Activated CD4-positive, CD25-positive, alpha-beta regulatory T cell treated with anti-CD3 and anti-CD28 coated beads, Interleukin-2, amount 50 U/mL, for 16 hours (primary cell): ENCODE measurements around the gene HLCS.
"Not testable (repeated sequence)": the region's sequence is repeated elsewhere in the genome, so short reads cannot be mapped to it uniquely, and the experiment has no call there.

ENCODE experiments used
- DNase-seq: peaks from one replicate; pipeline ENCODE4 v3.0.0-alpha.2; 2020; ENCODE audit warnings: low read depth, low spot score

Gene HLCS

DNA sequence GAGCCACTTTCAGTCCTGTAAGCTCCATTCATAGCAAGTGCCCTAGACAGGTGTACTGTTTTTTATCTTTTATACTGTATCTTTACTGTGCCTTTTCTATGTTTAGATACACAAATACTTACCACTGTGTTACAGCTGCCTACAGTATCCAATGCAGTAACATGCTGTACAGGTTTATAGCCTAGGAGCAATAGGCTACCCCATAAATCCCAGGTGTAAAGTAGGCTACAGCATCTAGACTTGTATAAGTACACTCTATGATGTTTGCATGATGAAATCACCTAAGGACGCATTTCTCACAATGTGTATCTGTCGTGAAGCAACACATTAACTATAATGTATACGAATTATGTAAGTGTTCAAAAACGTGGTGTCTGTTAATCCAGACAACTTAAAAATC lies 10.7 kb downstream of the HLCS start:
- DNase-seq: no peak

GRCh38 chr21:36952331-36952730 lies 14.1 kb downstream of the HLCS start:
- not testable (repeated sequence) for DNase-seq

- DNase-seq: no peak
Observed at GRCh38 chr21:36949171-36950141, 17.0 kb downstream of the HLCS start.

DNA sequence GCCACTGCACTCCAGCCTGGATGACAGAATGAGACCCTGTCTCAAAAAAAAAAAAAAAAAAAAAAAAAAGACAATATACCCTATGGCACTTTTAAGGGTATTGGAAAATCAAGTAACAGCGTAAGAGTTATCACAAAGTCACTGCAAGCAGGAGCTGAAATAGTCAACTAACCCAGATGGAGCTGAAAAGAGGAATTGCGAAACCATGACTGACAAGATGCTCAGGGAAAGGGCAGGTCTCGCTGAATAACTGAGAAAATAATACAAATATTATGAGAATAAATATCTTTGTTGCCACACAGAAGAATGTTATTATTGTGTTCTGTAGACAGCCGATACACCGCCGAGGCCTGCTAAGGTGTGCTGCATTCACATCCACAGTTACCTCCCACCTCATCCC lies 17.8 kb downstream of the HLCS start:
- no peak for DNase-seq

DNA sequence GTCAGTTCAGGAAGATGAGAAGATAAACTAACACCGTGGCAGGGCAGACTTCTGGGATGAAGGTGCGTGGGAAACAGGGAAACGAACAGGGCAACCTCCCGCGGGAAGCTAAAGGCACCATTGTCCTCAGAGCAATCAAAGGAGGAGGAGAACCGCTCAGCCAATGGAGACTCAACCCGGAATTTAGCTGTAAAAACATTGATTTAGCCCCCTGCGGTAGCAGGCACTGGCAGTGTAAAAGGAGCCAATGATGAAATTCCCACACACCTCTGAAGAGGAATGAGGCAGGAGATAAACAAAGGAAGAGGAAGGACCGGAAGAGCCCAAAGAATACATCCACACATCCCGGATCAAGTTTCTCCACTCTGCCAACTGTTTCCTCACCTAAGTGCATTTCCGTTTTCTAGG lies 19.5 kb downstream of the HLCS start:
- no peak for DNase-seq

GRCh38 chr21:36945496-36946138 lies 20.9 kb downstream of the HLCS start:
- DNase-seq: no peak

DNA sequence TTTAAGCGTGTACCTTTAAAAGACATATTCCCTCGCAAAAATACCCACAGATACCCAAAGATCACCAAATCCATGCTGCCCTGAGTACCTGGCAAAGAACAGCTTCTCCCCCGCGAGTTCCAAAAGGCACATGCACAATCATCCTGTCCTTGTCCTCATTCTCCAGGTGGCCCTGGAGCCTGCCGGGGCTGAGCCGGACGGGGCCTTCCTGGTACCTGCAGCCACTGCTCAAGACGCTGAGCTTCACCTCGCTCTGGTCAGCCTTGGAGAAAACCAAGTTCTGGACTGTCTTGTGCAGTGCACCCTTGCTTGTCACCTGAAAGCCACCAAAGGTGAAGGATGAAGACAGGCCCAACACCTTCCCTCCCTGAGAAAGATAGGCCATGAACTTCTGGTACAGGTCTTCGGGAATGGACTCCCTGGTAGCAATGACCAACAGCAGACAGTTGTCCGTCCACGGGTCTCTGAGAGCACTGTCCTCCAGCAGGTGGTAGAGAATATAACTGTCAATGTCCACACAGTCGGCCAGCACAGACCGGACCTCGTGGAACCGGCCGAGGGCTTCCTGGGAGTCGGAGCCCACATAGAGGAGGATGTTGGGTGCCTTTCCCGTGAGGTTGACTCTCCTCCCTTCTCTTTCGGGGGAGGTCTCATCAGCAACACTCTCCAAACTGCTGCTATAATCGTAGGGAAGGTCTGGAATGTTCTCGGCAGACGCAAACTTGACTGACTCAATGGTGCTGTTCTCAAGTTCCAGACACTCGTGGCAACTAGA lies 29.9 kb downstream of the HLCS start:
- no peak for DNase-seq

DNA sequence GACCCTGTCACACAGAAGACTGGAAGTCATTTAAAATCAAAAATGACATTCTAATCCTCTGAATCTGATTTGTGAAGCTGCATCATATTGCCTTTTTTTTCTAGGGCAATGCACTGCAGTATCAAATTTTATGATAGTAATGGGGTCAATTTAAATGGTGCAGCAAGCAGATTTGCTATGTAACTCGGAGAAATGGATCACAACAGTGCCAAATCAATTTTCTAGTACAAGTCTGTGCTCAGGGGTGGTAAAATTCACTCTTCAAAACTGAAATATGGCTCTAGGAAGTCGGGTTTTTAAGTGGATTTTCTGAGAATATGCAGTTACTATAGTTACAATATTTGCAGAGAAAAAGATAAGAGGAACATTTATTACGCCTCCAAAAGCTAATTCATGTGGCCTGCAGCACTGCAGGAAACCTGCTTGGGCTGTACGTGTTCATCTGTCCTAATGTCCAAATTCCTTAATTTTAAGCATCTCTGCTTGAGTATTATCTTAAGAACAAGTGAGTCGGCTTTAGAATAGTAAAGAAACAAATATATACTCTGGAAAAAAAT lies 31.5 kb downstream of the HLCS start:
- no peak for DNase-seq

DNA sequence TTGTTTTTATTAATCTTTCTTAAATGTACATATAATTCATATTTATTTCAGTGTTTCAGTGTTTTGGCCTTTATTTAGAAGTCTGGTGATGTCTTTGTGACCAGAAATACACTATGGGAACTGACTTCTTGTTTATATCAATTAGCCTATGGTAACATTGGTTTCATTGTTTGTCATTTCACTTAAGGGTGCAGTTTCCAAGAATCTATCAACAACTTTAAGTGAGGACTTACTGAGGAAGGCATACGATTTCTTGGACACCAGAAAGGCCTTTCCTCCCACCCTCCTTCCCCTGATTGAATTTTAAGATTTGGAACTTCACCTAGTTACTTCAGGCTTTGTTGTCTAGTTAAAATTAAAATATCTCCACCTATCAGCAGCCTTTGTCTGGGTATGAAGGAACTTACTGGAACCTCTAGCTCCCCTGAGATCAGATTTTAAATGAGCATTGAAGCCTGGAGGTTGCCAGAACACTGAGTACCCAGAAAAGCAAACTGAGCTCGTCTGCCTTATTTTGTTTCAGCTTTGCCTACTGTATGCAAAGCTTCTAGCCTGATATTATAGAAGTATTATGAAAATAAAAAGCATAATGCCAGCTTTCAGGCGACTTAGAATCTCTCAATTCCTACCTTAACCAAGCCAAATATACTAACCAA lies 34.2 kb downstream of the HLCS start:
- no peak for DNase-seq

DNA sequence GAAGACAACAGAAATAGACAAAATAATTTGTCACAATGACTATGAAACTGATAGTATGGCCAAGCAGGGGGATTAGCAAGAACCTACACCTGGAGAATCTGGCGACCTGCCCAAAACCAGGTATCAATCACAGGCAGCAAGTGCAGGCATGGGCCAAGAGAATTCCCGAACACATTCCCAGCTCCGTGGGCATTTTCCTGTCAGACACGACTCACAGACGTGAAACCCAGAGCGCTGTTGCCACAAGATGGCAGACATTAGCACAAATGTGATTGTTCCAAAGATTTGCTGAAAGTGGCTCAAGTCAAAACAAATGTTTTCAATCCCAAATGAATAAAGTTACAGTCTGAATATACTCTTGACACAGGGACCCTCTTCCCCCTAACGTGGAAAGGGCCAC lies 36.8 kb downstream of the HLCS start:
- no peak for DNase-seq

DNA sequence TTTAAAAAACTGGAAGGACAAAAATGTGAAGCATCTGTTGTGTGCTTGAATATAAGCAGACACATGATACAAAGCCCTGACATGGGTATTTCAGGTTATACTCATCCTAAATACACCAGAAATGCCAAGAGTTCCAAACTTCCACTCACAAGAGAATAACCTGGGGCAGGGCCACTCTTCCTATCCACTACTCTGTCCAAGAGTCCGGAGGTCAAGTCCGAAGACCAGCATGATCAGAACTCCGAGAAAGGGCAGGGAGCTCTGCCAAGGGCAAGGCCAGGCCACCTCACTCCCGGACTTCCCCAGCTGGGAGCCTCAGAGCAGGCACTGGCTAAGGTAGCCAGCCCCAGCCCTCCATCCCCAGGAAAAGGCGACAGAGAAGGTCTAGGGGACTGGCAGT lies 37.5 kb downstream of the HLCS start:
- no peak for DNase-seq

- peak; percentile 36 for DNase-seq
Observed at GRCh38 chr21:36927719-36928117, 38.8 kb downstream of the HLCS start.

DNA sequence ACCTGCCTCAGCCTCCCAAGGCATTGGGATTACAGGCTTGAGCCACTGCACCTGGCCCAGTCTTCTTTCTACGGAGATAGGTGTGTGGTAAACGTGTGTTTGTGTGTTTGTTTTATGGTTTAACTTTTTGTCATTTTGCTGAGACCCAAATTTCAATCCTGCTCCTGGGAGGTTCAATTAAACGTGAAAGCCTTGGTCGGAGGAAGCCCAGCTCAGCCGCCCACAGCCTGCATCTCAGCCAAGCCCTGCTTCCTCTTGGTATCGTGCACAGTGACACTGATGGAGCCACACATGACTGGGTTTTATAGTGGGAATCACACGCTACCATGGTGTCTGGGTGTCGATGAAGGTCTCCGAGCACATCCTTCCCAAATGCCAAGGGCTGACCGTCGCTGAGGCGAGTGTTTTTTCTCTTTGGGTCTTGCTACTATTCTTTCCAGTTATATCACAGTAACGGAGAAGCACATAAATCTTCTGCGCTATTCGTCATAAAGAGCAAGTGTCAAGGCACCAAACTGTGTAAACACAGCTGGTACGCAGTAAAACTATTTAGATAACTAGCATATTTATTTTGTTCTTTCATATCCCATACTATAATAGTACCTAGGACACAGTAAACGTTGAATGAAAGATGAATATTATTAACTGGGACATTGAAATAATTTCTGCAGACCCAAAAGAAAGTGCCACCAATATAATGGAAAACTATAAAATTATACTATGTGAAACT lies 39.3 kb downstream of the HLCS start:
- no peak for DNase-seq

DNA sequence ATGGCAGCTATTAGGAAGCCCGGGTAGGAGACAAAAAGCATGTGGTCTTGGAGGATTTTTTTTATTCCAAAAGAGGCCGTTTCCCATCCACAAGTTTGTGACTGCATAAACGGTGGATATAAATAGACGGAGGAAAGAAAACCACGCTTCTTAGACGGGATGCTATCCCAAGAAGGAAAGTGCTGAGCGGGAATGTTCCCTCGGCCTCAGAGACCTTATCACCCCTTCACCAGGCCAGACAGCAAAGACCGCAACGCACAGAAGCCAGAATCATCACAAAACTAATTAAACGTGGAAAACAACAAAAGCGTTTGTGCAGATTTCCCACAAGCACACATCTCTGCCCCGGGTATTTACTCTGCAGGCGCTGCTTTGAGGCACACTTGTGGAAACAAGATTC lies 43.2 kb downstream of the HLCS start:
- DNase-seq: no peak

- no peak for DNase-seq
Observed at GRCh38 chr21:36922861-36923260, 43.6 kb downstream of the HLCS start.

- DNase-seq: no peak
Observed at GRCh38 chr21:36918291-36918690, 48.2 kb downstream of the HLCS start.

DNA sequence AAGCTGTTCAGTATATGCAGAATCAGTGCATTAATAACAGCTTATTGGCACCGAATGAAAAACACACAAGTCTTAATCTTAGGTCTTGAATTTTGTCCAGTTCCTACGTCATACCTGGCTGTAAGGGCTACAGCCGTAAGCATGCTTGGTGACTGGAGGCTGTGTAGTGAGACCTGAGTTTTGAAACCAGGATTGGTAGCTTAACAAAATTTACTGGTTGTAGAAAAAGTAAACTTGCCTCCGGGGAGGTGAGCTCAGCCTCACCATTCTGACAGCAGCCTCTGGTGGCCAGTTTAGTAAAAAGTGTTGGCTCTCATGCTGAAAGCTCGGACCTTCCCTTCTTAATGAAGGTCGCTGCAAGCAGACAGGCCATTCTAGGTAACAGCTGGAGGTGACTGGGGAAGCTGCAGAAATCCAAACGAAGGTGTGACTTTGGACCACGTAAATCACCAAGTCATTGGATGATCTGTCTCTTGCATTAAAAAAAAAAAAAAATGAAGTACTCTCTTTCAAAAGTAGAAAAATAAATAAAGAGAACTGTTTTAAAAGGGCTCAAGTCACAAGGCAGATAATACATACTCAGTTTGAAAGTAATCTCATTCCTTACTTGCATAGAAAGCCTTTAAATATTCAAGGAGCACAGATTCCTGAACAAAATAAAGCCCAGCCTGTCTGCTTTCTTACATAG lies 48.9 kb downstream of the HLCS start:
- no peak for DNase-seq

- DNase-seq: no peak
Observed at GRCh38 chr21:36916718-36917117, 49.8 kb downstream of the HLCS start.

GRCh38 chr21:36915696-36916245 lies 50.7 kb downstream of the HLCS start:
- no peak for DNase-seq
